Measurements from ENCODE around the gene TGFBR2.

The TGFBR2 gene

GRCh38 chr3:30691944-30692343, 85.5 kb downstream of the TGFBR2 start:
- TF ChIP-seq CTCF (IDR thresholded peaks at IDR 0.05; ENCODE audit: low read depth, low read length, missing control alignments): no peak
- in situ Hi-C loops (cut with HindIII; ENCODE audit: low sequenced_read_pairs): no loop called here
- no peak overlapping the region for H3K4me3 ChIP-seq (ENCODE audit: low read depth, low read length)
- DNase-seq (ENCODE audit: low read depth): no peak

GRCh38 chr3:30692498-30693130, 86.2 kb downstream of the TGFBR2 start:
- no peak overlapping the region for H3K4me3 ChIP-seq (ENCODE audit: low read depth, low read length)
- TF ChIP-seq CTCF (IDR thresholded peaks at IDR 0.05; ENCODE audit: low read depth, low read length, missing control alignments): no peak
- DNase-seq (ENCODE audit: low read depth): no peak
- in situ Hi-C loops (cut with HindIII; ENCODE audit: low sequenced_read_pairs): no loop called here

- DNase-seq (ENCODE audit: low read depth): peak; percentile 68
- peak; percentile 75 for TF ChIP-seq CTCF (IDR thresholded peaks at IDR 0.05; ENCODE audit: low read depth, low read length, missing control alignments)
- no peak overlapping the region for H3K4me3 ChIP-seq (ENCODE audit: low read depth, low read length)
- in situ Hi-C loops (cut with HindIII; ENCODE audit: low sequenced_read_pairs): no loop called here
These were observed 87.2 kb downstream of the TGFBR2 start for GRCh38 chr3:30693470-30694120.

- in situ Hi-C loops (cut with HindIII; ENCODE audit: low sequenced_read_pairs): no loop called here
- H3K4me3 ChIP-seq (ENCODE audit: low read depth, low read length): no peak overlapping the region
- DNase-seq (ENCODE audit: low read depth): no peak
- TF ChIP-seq CTCF (IDR thresholded peaks at IDR 0.05; ENCODE audit: low read depth, low read length, missing control alignments): no peak
These were observed 87.7 kb downstream of the TGFBR2 start for GRCh38 chr3:30694148-30694547.

- DNase-seq (ENCODE audit: low read depth): no peak
- in situ Hi-C loops (cut with HindIII; ENCODE audit: low sequenced_read_pairs): no loop called here
- TF ChIP-seq CTCF (IDR thresholded peaks at IDR 0.05; ENCODE audit: low read depth, low read length, missing control alignments): no peak
- no peak overlapping the region for H3K4me3 ChIP-seq (ENCODE audit: low read depth, low read length)
These were observed 88.3 kb downstream of the TGFBR2 start for GRCh38 chr3:30694668-30695067.

- DNase-seq (ENCODE audit: low read depth): no peak
These were observed 89.1 kb downstream of the TGFBR2 start for GRCh38 chr3:30695302-30696061.

More at GRCh38 chr3:30695302-30696061, 89.1 kb downstream of the TGFBR2 start:
- no peak for TF ChIP-seq CTCF (IDR thresholded peaks at IDR 0.05; ENCODE audit: low read depth, low read length, missing control alignments)
- in situ Hi-C loops (cut with HindIII; ENCODE audit: low sequenced_read_pairs): no loop called here
- no peak overlapping the region for H3K4me3 ChIP-seq (ENCODE audit: low read depth, low read length)
